Measurements from ENCODE around the gene PPP1R14C. TPM values are rescaled to one million over a fixed set of nuclear protein-coding genes. Genes with fewer than 3 reads are reported as not detected.

Gene PPP1R14C
- total and polyA plus RNA-seq, 2 donors (not counting 1 experiment from before 2014, with no cell fraction given) = 0.17 TPM; not detected in 1

- peak in 1 of 2 donors; percentile 39 for DNase-seq (ENCODE audit: low read depth in 2 of 2)
- H3K9me3 ChIP-seq (ENCODE audit: control insufficient read depth, insufficient read depth, low read depth, low read length) = no peaks in the 10 kb centered on the region
- no peaks in the 10 kb centered on the region for H3K36me3 ChIP-seq (ENCODE audit: control insufficient read depth, insufficient read depth, low read length)
- no peaks in the 10 kb centered on the region for H3K4me1 ChIP-seq (ENCODE audit: control insufficient read depth, extremely low read depth, insufficient read depth, low read length)
- no peak overlapping the region for H3K4me3 ChIP-seq (replicated peaks in 1 of 4; ENCODE audit: control extremely low read depth in 1 of 4, insufficient read depth in 1 of 4, low read depth in 3 of 4, low read length in 4 of 4)
- H3K9ac ChIP-seq (ENCODE audit: insufficient read depth, low read length) = no peak overlapping the region
- no peak overlapping the region for H3K27ac ChIP-seq (ENCODE audit: insufficient read depth, low read length)
- H3K79me2 ChIP-seq (ENCODE audit: control insufficient read depth, insufficient read depth, low read length) = no peaks in the 10 kb centered on the region
- no peaks in the 10 kb centered on the region for H4K20me1 ChIP-seq (ENCODE audit: control insufficient read depth, extremely low read depth, insufficient read depth, low read length)
- TF ChIP-seq EZH2 (IDR thresholded peaks at IDR 0.05; ENCODE audit: low read length, missing control alignments) (no peak), CTCF (conservative IDR thresholded peaks at IDR 0.05 in 1 of 2, IDR thresholded peaks at IDR 0.05 in 1 of 2; ENCODE audit: low read depth in 1 of 2, low read length in 2 of 2) (no peak)
- H3K4me2 ChIP-seq (ENCODE audit: extremely low read depth, insufficient read depth, low read length) = no peak overlapping the region
- H3K27me3 ChIP-seq (ENCODE audit: control insufficient read depth, insufficient read depth, low read length) = no peaks in the 10 kb centered on the region
- no peak overlapping the region for H2AFZ ChIP-seq (ENCODE audit: low read length)
Measured at GRCh38 chr6:150195996-150196417, 53.2 kb downstream of the PPP1R14C start.

GRCh38 chr6:150196942-150197745 lies 54.3 kb downstream of the PPP1R14C start:
- H3K4me3 ChIP-seq (replicated peaks in 1 of 4; ENCODE audit: control extremely low read depth in 1 of 4, insufficient read depth in 1 of 4, low read depth in 3 of 4, low read length in 4 of 4) = no peak overlapping the region
- no peak overlapping the region for H3K9ac ChIP-seq (ENCODE audit: insufficient read depth, low read length)
- H3K36me3 ChIP-seq (ENCODE audit: control insufficient read depth, insufficient read depth, low read length) = no peaks in the 10 kb centered on the region
- H3K79me2 ChIP-seq (ENCODE audit: control insufficient read depth, insufficient read depth, low read length) = no peaks in the 10 kb centered on the region
- no peaks in the 10 kb centered on the region for H3K9me3 ChIP-seq (ENCODE audit: control insufficient read depth, insufficient read depth, low read depth, low read length)
- no peak overlapping the region for H3K27ac ChIP-seq (ENCODE audit: insufficient read depth, low read length)
- no peaks in the 10 kb centered on the region for H4K20me1 ChIP-seq (ENCODE audit: control insufficient read depth, extremely low read depth, insufficient read depth, low read length)
- no peak for TF ChIP-seq EZH2 (IDR thresholded peaks at IDR 0.05; ENCODE audit: low read length, missing control alignments)
- no peak for TF ChIP-seq CTCF (conservative IDR thresholded peaks at IDR 0.05 in 1 of 2, IDR thresholded peaks at IDR 0.05 in 1 of 2; ENCODE audit: low read depth in 1 of 2, low read length in 2 of 2)
- no peaks in the 10 kb centered on the region for H3K27me3 ChIP-seq (ENCODE audit: control insufficient read depth, insufficient read depth, low read length)
- no peak overlapping the region for H2AFZ ChIP-seq (ENCODE audit: low read length)
- DNase-seq (ENCODE audit: low read depth in 2 of 2) = peak in 1 of 2 donors; percentile 26
- H3K4me2 ChIP-seq (ENCODE audit: extremely low read depth, insufficient read depth, low read length) = no peak overlapping the region
- no peaks in the 10 kb centered on the region for H3K4me1 ChIP-seq (ENCODE audit: control insufficient read depth, extremely low read depth, insufficient read depth, low read length)

- Histone ChIP-seq H3K9me3 (ENCODE audit: control insufficient read depth, insufficient read depth, low read depth, low read length) (no peaks in the 10 kb centered on the region), H4K20me1 (ENCODE audit: control insufficient read depth, extremely low read depth, insufficient read depth, low read length) (no peaks in the 10 kb centered on the region), H3K27me3 (ENCODE audit: control insufficient read depth, insufficient read depth, low read length) (no peaks in the 10 kb centered on the region), H3K9ac (ENCODE audit: insufficient read depth, low read length) (no peak overlapping the region), H3K79me2 (ENCODE audit: control insufficient read depth, insufficient read depth, low read length) (no peaks in the 10 kb centered on the region), H3K27ac (ENCODE audit: insufficient read depth, low read length) (no peak overlapping the region), H2AFZ (ENCODE audit: low read length) (no peak overlapping the region), H3K4me3 (replicated peaks in 1 of 4; ENCODE audit: control extremely low read depth in 1 of 4, insufficient read depth in 1 of 4, low read depth in 3 of 4, low read length in 4 of 4) (no peak overlapping the region), H3K4me1 (ENCODE audit: control insufficient read depth, extremely low read depth, insufficient read depth, low read length) (no peaks in the 10 kb centered on the region), H3K36me3 (ENCODE audit: control insufficient read depth, insufficient read depth, low read length) (no peaks in the 10 kb centered on the region), H3K4me2 (ENCODE audit: extremely low read depth, insufficient read depth, low read length) (no peak overlapping the region)
- no peak for TF ChIP-seq EZH2 (IDR thresholded peaks at IDR 0.05; ENCODE audit: low read length, missing control alignments)
- TF ChIP-seq CTCF (conservative IDR thresholded peaks at IDR 0.05 in 1 of 2, IDR thresholded peaks at IDR 0.05 in 1 of 2; ENCODE audit: low read depth in 1 of 2, low read length in 2 of 2) = no peak
- DNase-seq (ENCODE audit: low read depth in 2 of 2) = no peak
Measured at GRCh38 chr6:150198532-150198931, 55.7 kb downstream of the PPP1R14C start.

Data from fibroblast of lung (primary cell).